RWPE2 (cell line): ENCODE results near the gene DPY19L3.

ENCODE experiments used
- ATAC-seq: fragments of 200-7000 bp; cut with Tn5 transposase; 3 replicates; pipeline ENCODE4 v1.9.1; 2021; ENCODE audit warnings: low read depth
- DNase-seq: peaks from one replicate; pipeline ENCODE4 v3.0.0-alpha.2; 2020; ENCODE audit warnings: low spot score
- H3K27ac ChIP-seq: fragments of 450-650 bp; 2 replicates; pipeline ENCODE4 v1.5.1; 2017; ENCODE audit warnings: mild to moderate bottlenecking; ENCODE audit not compliant: poor library complexity, severe bottlenecking
- H3K27me3 ChIP-seq: fragments of 250-450 bp; sonication (Bioruptor Pico); 2 replicates; pipeline ENCODE4 v1.5.1; 2021; ENCODE audit warnings: mild to moderate bottlenecking, moderate library complexity; ENCODE audit not compliant: insufficient read depth, poor library complexity, severe bottlenecking
- H3K36me3 ChIP-seq: fragments of 250-450 bp; sonication (Bioruptor Pico); 2 replicates; pipeline ENCODE4 v1.5.1; 2020; ENCODE audit warnings: low read depth, mild to moderate bottlenecking, moderate library complexity
- H3K4me1 ChIP-seq: fragments of 250-450 bp; sonication (Bioruptor Pico); 2 replicates; pipeline ENCODE4 v1.5.1; 2021; ENCODE audit warnings: mild to moderate bottlenecking, moderate library complexity; ENCODE audit not compliant: insufficient read depth, poor library complexity, severe bottlenecking
- H3K4me3 ChIP-seq: fragments of 250-450 bp; sonication (Bioruptor Pico); 2 replicates; pipeline ENCODE4 v1.5.1; 2021; ENCODE audit warnings: mild to moderate bottlenecking, moderate library complexity; ENCODE audit not compliant: severe bottlenecking
- H3K9me3 ChIP-seq: fragments of 250-450 bp; sonication (Bioruptor Pico); 2 replicates; pipeline ENCODE4 v1.5.1; 2021; ENCODE audit warnings: mild to moderate bottlenecking, moderate library complexity; ENCODE audit not compliant: severe bottlenecking
- CTCF ChIP-seq: fragments of 450-650 bp; IDR thresholded peaks from one replicate; pipeline ENCODE4 v1.5.1; 2017; ENCODE audit warnings: mild to moderate bottlenecking, moderate library complexity; ENCODE audit not compliant: poor library complexity, severe bottlenecking

DPY19L3 gene

GRCh38 chr19:32465176-32465575 is 59.6 kb downstream of the DPY19L3 start:
- Histone ChIP-seq H3K36me3 (peaks cover 10% of the 10 kb centered on the region; the same call in 1 of the 2 replicates), H3K4me3 (no peak overlapping the region), H3K27me3 (no peaks in the 10 kb centered on the region), H3K4me1 (no peaks in the 10 kb centered on the region), H3K9me3 (no peaks in the 10 kb centered on the region), H3K27ac (no peak overlapping the region)
- TF ChIP-seq CTCF, result no peak
- DNase-seq, result no peak
- no peak for ATAC-seq

- no peaks in the 10 kb centered on the region for H3K4me1 ChIP-seq
- H3K27ac ChIP-seq, result no peak overlapping the region
- H3K9me3 ChIP-seq, result no peaks in the 10 kb centered on the region
- DNase-seq (no peak), ATAC-seq (no peak)
- H3K36me3 ChIP-seq, result peaks cover 7% of the 10 kb centered on the region; the same call in 1 of the 2 replicates
- no peak overlapping the region for H3K4me3 ChIP-seq
- no peaks in the 10 kb centered on the region for H3K27me3 ChIP-seq
- no peak for TF ChIP-seq CTCF
Observed at GRCh38 chr19:32469795-32470194, 64.2 kb downstream of the DPY19L3 start.

- no peak for DNase-seq
- Histone ChIP-seq H3K4me1 (no peaks in the 10 kb centered on the region), H3K4me3 (no peak overlapping the region), H3K36me3 (no peaks in the 10 kb centered on the region), H3K9me3 (no peaks in the 10 kb centered on the region), H3K27me3 (no peaks in the 10 kb centered on the region), H3K27ac (no peak overlapping the region)
- TF ChIP-seq CTCF, result no peak
- ATAC-seq, result no peak
Observed at GRCh38 chr19:32471095-32471494, 65.5 kb downstream of the DPY19L3 start.

- Histone ChIP-seq H3K27me3 (no peaks in the 10 kb centered on the region), H3K4me3 (no peak overlapping the region), H3K36me3 (no peaks in the 10 kb centered on the region), H3K9me3 (no peaks in the 10 kb centered on the region), H3K4me1 (no peaks in the 10 kb centered on the region), H3K27ac (no peak overlapping the region)
- DNase-seq, result no peak
- ATAC-seq, result no peak
- no peak for TF ChIP-seq CTCF
Observed at GRCh38 chr19:32471811-32472210, 66.2 kb downstream of the DPY19L3 start.

- Histone ChIP-seq H3K27ac (no peak overlapping the region), H3K4me3 (no peak overlapping the region), H3K27me3 (no peaks in the 10 kb centered on the region), H3K4me1 (no peaks in the 10 kb centered on the region), H3K9me3 (no peaks in the 10 kb centered on the region), H3K36me3 (no peaks in the 10 kb centered on the region; the same call in 1 of the 2 replicates)
- ATAC-seq (no peak), DNase-seq (no peak)
- no peak for TF ChIP-seq CTCF
Observed at GRCh38 chr19:32475141-32476031, 69.8 kb downstream of the DPY19L3 start.
